IMR-90 (cell line): ENCODE results near the gene CADM1. TPM values are rescaled to one million over a fixed set of nuclear protein-coding genes. Genes with fewer than 3 reads are reported as not detected.

ENCODE experiments used
- ATAC-seq: fragments of 200-7000 bp; cut with Tn5 transposase; 2 replicates; pipeline ENCODE4 v1.9.1; 2020; ENCODE audit warnings: low read depth, mild to moderate bottlenecking, moderate library complexity
- BruUV-seq: library from RNA; stranded (reverse); fragments of 400-500 nt; replicated peaks from 2 replicates; lab custom pipeline; 2021; lab: Mats Ljungman, UMichigan
- CTCF ChIA-PET: fragments of 300-600 bp; formaldehyde crosslinking; extraction: SDS; loops from one replicate; lab custom pipeline; 2021; ENCODE audit warnings: antibody characterized with exemption; lab: Yijun Ruan, JAX
- POLR2A ChIA-PET: fragments of 300-600 bp; sonication (Branson Sonifier 250); formaldehyde crosslinking; loops from one replicate; lab custom pipeline; 2022; ENCODE audit warnings: antibody characterized with exemption; ENCODE audit not compliant: unreplicated experiment; lab: Charles Lee
- DNase-seq: peaks from one replicate; pipeline ENCODE4 v3.0.0; 2013
- H2AFZ ChIP-seq: replicated peaks from 2 replicates; pipeline ENCODE3; 2013; ENCODE audit warnings: low read length, mild to moderate bottlenecking; ENCODE audit not compliant: poor library complexity
- H2AK5ac ChIP-seq: 2 replicates; pipeline ENCODE4 v1.6.1; 2013; ENCODE audit warnings: low read depth, low read length, inconsistent platforms
- H2AK9ac ChIP-seq: replicated peaks from 2 replicates; pipeline ENCODE3; 2013; ENCODE audit warnings: mild to moderate bottlenecking, low read depth, low read length, moderate library complexity; ENCODE audit not compliant: poor library complexity
- H2BK120ac ChIP-seq: 2 replicates; pipeline ENCODE4 v1.6.1; 2013; ENCODE audit warnings: low read depth, low read length, inconsistent platforms
- H2BK15ac ChIP-seq: 3 replicates; pipeline ENCODE4 v1.6.1; 2013; ENCODE audit warnings: low read depth, low read length, inconsistent platforms
- H2BK20ac ChIP-seq: 2 replicates; pipeline ENCODE4 v1.6.1; 2013; ENCODE audit warnings: low read depth, mild to moderate bottlenecking, inconsistent platforms, low read length, moderate library complexity
- H2BK5ac ChIP-seq: 2 replicates; pipeline ENCODE4 v1.6.1; 2013; ENCODE audit warnings: mild to moderate bottlenecking, low read depth, low read length, inconsistent platforms; ENCODE audit not compliant: poor library complexity, severe bottlenecking
- H3K14ac ChIP-seq: replicated peaks from 2 replicates; pipeline ENCODE4 v1.6.1; 2013; ENCODE audit warnings: low read depth, low read length, inconsistent platforms
- H3K18ac ChIP-seq: 2 replicates; pipeline ENCODE4 v1.6.1; 2013; ENCODE audit warnings: low read depth, low read length, control low read depth
- H3K23ac ChIP-seq: 2 replicates; pipeline ENCODE4 v1.6.1; 2013; ENCODE audit warnings: low read depth, low read length, inconsistent platforms
- H3K27ac ChIP-seq: 2 replicates; pipeline ENCODE4 v1.5.1; 2013; ENCODE audit warnings: mild to moderate bottlenecking, control low read depth, low read length; ENCODE audit not compliant: insufficient read depth
- H3K27me3 ChIP-seq: 2 replicates; pipeline ENCODE4 v1.6.1; 2013; ENCODE audit warnings: low read length; ENCODE audit not compliant: control insufficient read depth, insufficient read depth
- H3K36me3 ChIP-seq: 2 replicates; pipeline ENCODE4 v1.6.1; 2013; ENCODE audit warnings: low read length, mixed read lengths; ENCODE audit not compliant: control insufficient read depth, insufficient read depth
- H3K4ac ChIP-seq: 2 replicates; pipeline ENCODE4 v1.6.1; 2013; ENCODE audit warnings: low read depth, low read length, inconsistent platforms
- H3K4me1 ChIP-seq: 2 replicates; pipeline ENCODE4 v1.6.1; 2013; ENCODE audit warnings: low read length, mixed read lengths; ENCODE audit not compliant: control insufficient read depth, insufficient read depth
- H3K4me2 ChIP-seq: 2 replicates; pipeline ENCODE4 v1.6.1; 2013; ENCODE audit warnings: low read depth, mild to moderate bottlenecking, control low read depth, low read length, moderate library complexity
- H3K4me3 ChIP-seq: 2 replicates; pipeline ENCODE4 v1.5.1; 2013; ENCODE audit warnings: low read depth, mild to moderate bottlenecking, control low read depth, low read length, moderate library complexity; ENCODE audit not compliant: insufficient read depth
- H3K56ac ChIP-seq: 2 replicates; pipeline ENCODE4 v1.6.1; 2013; ENCODE audit warnings: low read length, inconsistent platforms; ENCODE audit not compliant: insufficient read depth; ENCODE audit errors: extremely low read depth
- H3K79me1 ChIP-seq, 2 experiments: 2 replicates each; pipeline ENCODE4 v1.6.1; 2013; ENCODE audit warnings: low read length in 2 of 2, inconsistent platforms in 1 of 2, low read depth in 1 of 2
- H3K9ac ChIP-seq: 2 replicates; pipeline ENCODE4 v1.6.1; 2013; ENCODE audit warnings: low read depth, low read length, control low read depth
- H3K9me1 ChIP-seq: 2 replicates; pipeline ENCODE4 v1.6.1; 2013; ENCODE audit warnings: low read length, inconsistent platforms; ENCODE audit not compliant: insufficient read depth
- H3K9me3 ChIP-seq: 2 replicates; pipeline ENCODE4 v1.6.1; 2013; ENCODE audit warnings: low read length; ENCODE audit not compliant: control insufficient read depth, insufficient read depth
- H4K20me1 ChIP-seq: 2 replicates; pipeline ENCODE4 v1.6.1; 2013; ENCODE audit warnings: low read length, inconsistent platforms; ENCODE audit not compliant: insufficient read depth
- H4K5ac ChIP-seq: 2 replicates; pipeline ENCODE4 v1.6.1; 2013; ENCODE audit warnings: mild to moderate bottlenecking, low read depth, low read length, control low read depth
- H4K8ac ChIP-seq, 2 experiments: 2 replicates each; pipeline ENCODE4 v1.6.1; 2013; ENCODE audit warnings: low read depth in 2 of 2, low read length in 2 of 2, control low read depth in 1 of 2, inconsistent platforms in 1 of 2
- H4K91ac ChIP-seq: 2 replicates; pipeline ENCODE4 v1.6.1; 2013; ENCODE audit warnings: low read depth, low read length, inconsistent platforms; ENCODE audit not compliant: insufficient read depth
- CHD1 ChIP-seq: IDR thresholded peaks from 2 replicates; pipeline ENCODE4 v1.6.1; 2012; ENCODE audit warnings: low read depth, low read length, improper control_type of control experiment
- SMC3 ChIP-seq: fragments of 150-350 bp; IDR thresholded peaks from 2 replicates; pipeline ENCODE4 v1.6.1; 2016; ENCODE audit warnings: low read depth, mild to moderate bottlenecking, antibody characterized with exemption, low read length, moderate library complexity
- WGBS, 2 experiments: methylation state at CpG; one replicate each; pipeline versions ENCODE4 v1.1.5 to v1.1.7; 2013; ENCODE audit warnings: missing lambda C conversion rate in 2 of 2; ENCODE audit not compliant: insufficient read length in 1 of 2; ENCODE audit errors: extremely low coverage in 2 of 2; 5-methylcytosine and 5-hydroxymethylcytosine counted together
- dilution Hi-C: fragments of 300-500 bp; cut with HindIII; formaldehyde crosslinking; loops from one replicate; pipeline ENCODE4 v1.14.3; 2018; ENCODE audit warnings: low sequenced_read_pairs; ENCODE audit not compliant: unreplicated experiment
- in situ Hi-C: fragments of 300-500 bp; cut with MboI; formaldehyde crosslinking; loops from 3 replicates; pipeline ENCODE4 v1.14.3; 2019; ENCODE audit warnings: low sequenced_read_pairs, inconsistent platforms, mixed read lengths
- intact Hi-C: fragments of 100-400 bp; cut with micrococcal nuclease; formaldehyde crosslinking; loops from 2 replicates; pipeline ENCODE4 v1.10.0; 2022
- polyA plus RNA-seq, 3 experiments: library from polyadenylated mRNA; depleted of rRNA; stranded (reverse); fragments of >200 nt; gene quantifications; 2 replicates each; pipeline ENCODE4 v1.2.3, GENCODE V29; 2012; ENCODE audit warnings: low replicate concordance in 1 of 3
- total RNA-seq: library from RNA; depleted of rRNA; stranded (reverse); fragments of >200 nt; gene quantifications from 2 replicates; pipeline ENCODE4 v1.2.3, GENCODE V29; 2012

Gene CADM1
- total and polyA plus RNA-seq, 2 of the 4 experiments (the other 2 are of a cell fraction): 28.8 to 77.1 TPM

DNA sequence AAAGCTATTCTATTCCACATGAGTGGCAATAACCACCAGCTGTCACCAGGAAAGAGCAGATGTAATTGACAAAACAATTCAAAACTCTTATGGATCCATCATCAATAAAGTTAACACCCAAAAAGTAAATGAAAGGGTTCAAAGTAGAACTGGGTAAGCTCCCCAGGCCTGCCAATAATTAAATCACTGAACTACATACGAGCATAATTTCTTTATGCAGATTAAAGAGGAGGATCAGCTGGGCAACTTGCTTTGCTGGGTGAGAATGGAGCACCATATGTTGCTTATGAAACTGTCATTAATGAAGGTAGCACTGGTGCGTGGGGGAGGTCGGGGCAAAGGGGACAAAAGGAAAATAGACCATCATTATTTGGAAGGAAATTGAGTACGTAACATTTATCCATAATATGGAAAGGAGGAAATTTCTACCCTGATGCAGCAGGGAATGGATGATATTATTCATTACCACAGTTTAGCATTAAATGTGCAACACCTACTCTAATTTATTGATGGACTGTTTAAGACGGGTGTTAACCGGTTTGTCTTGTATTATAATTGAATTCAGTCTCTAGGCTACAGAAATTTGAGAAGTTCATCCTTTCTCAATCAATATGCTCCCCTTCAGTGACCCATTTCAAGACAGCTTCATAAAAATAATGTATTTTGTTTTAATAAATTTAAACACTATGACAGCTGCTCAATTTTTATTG lies 315.9 kb downstream of the CADM1 start:
- no peak overlapping the region for H3K56ac ChIP-seq
- no peak overlapping the region for H2AK5ac ChIP-seq
- no peak overlapping the region for H2BK5ac ChIP-seq
- no peak overlapping the region for H4K5ac ChIP-seq
- no peak for DNase-seq
- no CpG with 5 or more reads among the region's 6 CpGs for WGBS, 2 experiments
- no peak overlapping the region for H3K27ac ChIP-seq
- in situ Hi-C loops (no loop called here), dilution Hi-C loops (no loop called here), intact Hi-C loops (no loop called here)
- no peak overlapping the region for H2BK20ac ChIP-seq
- TF ChIP-seq CHD1: no peak
- TF ChIP-seq SMC3: no peak
- CTCF ChIA-PET: interaction anchor here (0.9 kb wide), 1 partner anchor 38 kb away, joined by 3 read pairs; no protein-coding TSS in a partner anchor
- no peak overlapping the region for H2AFZ ChIP-seq
- H3K79me1 ChIP-seq: no peaks in the 10 kb centered on the region
- H3K4me3 ChIP-seq: no peak overlapping the region
- no peaks in the 10 kb centered on the region for H3K36me3 ChIP-seq
- no peak overlapping the region for H3K23ac ChIP-seq
- H2AK9ac ChIP-seq: no peak overlapping the region
- no peak overlapping the region for H4K8ac ChIP-seq
- ATAC-seq: no peak
- H3K9ac ChIP-seq: no peak overlapping the region
- no peak overlapping the region for H4K91ac ChIP-seq
- H3K9me3 ChIP-seq: no peaks in the 10 kb centered on the region
- no peak overlapping the region for H3K18ac ChIP-seq
- BruUV-seq: no TSS peak
- no peaks in the 10 kb centered on the region for H4K20me1 ChIP-seq
- no peak overlapping the region for H3K4me2 ChIP-seq
- H2BK120ac ChIP-seq: no peak overlapping the region
- H2BK15ac ChIP-seq: no peak overlapping the region
- POLR2A ChIA-PET: no interaction called here
- H3K9me1 ChIP-seq: no peaks in the 10 kb centered on the region
- no peak overlapping the region for H3K4ac ChIP-seq
- 0 out of 2 replicates have a peak, but pooled peaks cover 2% of the 10 kb centered on the region for H3K4me1 ChIP-seq
- H3K14ac ChIP-seq: no peak overlapping the region
- no peaks in the 10 kb centered on the region for H3K27me3 ChIP-seq
